Keratinocyte (primary cell): ENCODE measurements around the gene RASA3. TPM values are rescaled to one million over a fixed set of nuclear protein-coding genes. Genes with fewer than 3 reads are reported as not detected.

Source experiments
- DNase-seq: peaks from one replicate; pipeline ENCODE4 v3.0.0-alpha.2; 2011; ENCODE audit warnings: low read depth, missing footprints, low spot score
- FAIRE-seq: peaks from 2 replicates; lab custom pipeline; 2011; peaks lifted over from hg19 to GRCh38; lab: Jason Lieb, UNC
- H2AFZ ChIP-seq: 2 replicates; pipeline ENCODE4 v1.6.0; 2012; ENCODE audit warnings: low read length, control low read depth, inconsistent platforms; ENCODE audit not compliant: control insufficient read depth
- H3K27ac ChIP-seq: 2 replicates; pipeline ENCODE4 v1.5.1; 2011; ENCODE audit warnings: low read length; ENCODE audit not compliant: control insufficient read depth, insufficient read depth
- H3K27me3 ChIP-seq: 3 replicates; pipeline ENCODE4 v1.6.0; 2011; ENCODE audit warnings: low read length; ENCODE audit not compliant: control insufficient read depth, insufficient read depth; ENCODE audit errors: extremely low read depth
- H3K36me3 ChIP-seq, 2 experiments: 2 replicates in 1 of 2; 3 replicates in 1 of 2; pipeline ENCODE4 v1.5.1; 2011; ENCODE audit warnings: low read length in 2 of 2, mild to moderate bottlenecking in 1 of 2; ENCODE audit not compliant: control insufficient read depth in 2 of 2, insufficient read depth in 2 of 2; ENCODE audit errors: extremely low read depth in 1 of 2
- H3K4me1 ChIP-seq: 3 replicates; pipeline ENCODE4 v1.5.1; 2011; ENCODE audit warnings: low read length; ENCODE audit not compliant: control insufficient read depth, insufficient read depth; ENCODE audit errors: extremely low read depth
- H3K4me2 ChIP-seq: 3 replicates; pipeline ENCODE4 v1.6.0; 2011; ENCODE audit warnings: low read depth, low read length; ENCODE audit not compliant: control insufficient read depth, insufficient read depth; ENCODE audit errors: extremely low read depth
- H3K4me3 ChIP-seq, 3 experiments: fragments of 200-600 bp in 1 of 3; sonication (generic) in 1 of 3; 2 replicates in 2 of 3; 3 replicates in 1 of 3; pipeline ENCODE4 v1.5.1; 2011 to 2016; ENCODE audit warnings: low read length in 3 of 3, mild to moderate bottlenecking in 3 of 3, control low read depth in 2 of 3, inconsistent platforms in 1 of 3, low read depth in 1 of 3, mixed read lengths in 1 of 3, mixed run types in 1 of 3, moderate library complexity in 1 of 3; ENCODE audit not compliant: control insufficient read depth in 2 of 3, insufficient read depth in 2 of 3; ENCODE audit errors: extremely low read depth in 1 of 3
- H3K79me2 ChIP-seq: 2 replicates; pipeline ENCODE4 v1.6.0; 2012; ENCODE audit warnings: low read length; ENCODE audit not compliant: control insufficient read depth, insufficient read depth
- H3K9ac ChIP-seq: 3 replicates; pipeline ENCODE4 v1.6.0; 2011; ENCODE audit warnings: low read length; ENCODE audit not compliant: control insufficient read depth, insufficient read depth; ENCODE audit errors: extremely low read depth
- H3K9me1 ChIP-seq: 3 replicates; pipeline ENCODE4 v1.6.0; 2011; ENCODE audit warnings: low read length; ENCODE audit not compliant: control insufficient read depth, insufficient read depth; ENCODE audit errors: extremely low read depth
- H3K9me3 ChIP-seq: 2 replicates; pipeline ENCODE4 v1.5.1; 2012; ENCODE audit warnings: low read depth, low read length; ENCODE audit not compliant: control insufficient read depth
- H4K20me1 ChIP-seq: 3 replicates; pipeline ENCODE4 v1.6.0; 2011; ENCODE audit warnings: low read length; ENCODE audit not compliant: control insufficient read depth, insufficient read depth; ENCODE audit errors: extremely low read depth
- CTCF ChIP-seq, 3 experiments: IDR thresholded peaks in 1 of 3; conservative IDR thresholded peaks in 1 of 3; optimal IDR thresholded peaks in 1 of 3; 2 replicates in 2 of 3; 3 replicates in 1 of 3; pipeline versions ENCODE3 to v1.5.1; 2011; ENCODE audit warnings: low read length in 3 of 3, mild to moderate bottlenecking in 3 of 3, moderate library complexity in 2 of 3, control low read depth in 1 of 3, inconsistent platforms in 1 of 3; ENCODE audit not compliant: insufficient read depth in 2 of 3; ENCODE audit errors: extremely low read depth in 1 of 3
- EZH2 ChIP-seq: IDR thresholded peaks from one replicate; pipeline ENCODE4 v1.6.1; 2012; ENCODE audit warnings: inconsistent platforms, mild to moderate bottlenecking, low read length, moderate library complexity
- dilution Hi-C: fragments of 300-500 bp; cut with MboI; formaldehyde crosslinking; loops from one replicate; pipeline ENCODE4 v1.7.0; 2020; ENCODE audit warnings: low sequenced_read_pairs; ENCODE audit not compliant: extremely low pct_ligation_motif_present
- polyA plus RNA-seq, 5 experiments: library from polyadenylated mRNA; depleted of rRNA in 3 of 5; stranded (reverse) in 3 of 5; stranded (forward) in 1 of 5; unstranded in 1 of 5; fragments of >200 nt; gene quantifications; 1 replicate in 1 of 5; 2 replicates in 3 of 5; 3 replicates in 1 of 5; pipeline versions ENCODE4 v1.2.1 to v1.2.3, GENCODE V29; 2011 to 2012; ENCODE audit warnings: missing spikeins in 2 of 5, low read depth in 1 of 5, low replicate concordance in 1 of 5

RASA3 gene
- polyA plus RNA-seq, 1 donor (not counting 4 experiments of a cell fraction or from before 2014, with no cell fraction given): 4.1 TPM

GRCh38 chr13:114124431-114124830, 8.0 kb downstream of the RASA3 start:
- no peak for FAIRE-seq
- Histone ChIP-seq H3K9me3 (no peaks in the 10 kb centered on the region), H3K4me3 (no peak overlapping the region), H3K79me2 (peaks cover 22% of the 10 kb centered on the region), H3K36me3 (no peaks in the 10 kb centered on the region), H3K4me2 (no peak overlapping the region), H3K9me1 (no peaks in the 10 kb centered on the region), H3K9ac (no peak overlapping the region), H3K27me3 (no peaks in the 10 kb centered on the region), H3K4me1 (peaks cover 3% of the 10 kb centered on the region), H4K20me1 (no peaks in the 10 kb centered on the region), H3K27ac (no peak overlapping the region), H2AFZ (no peak overlapping the region)
- TF ChIP-seq CTCF (optimal IDR thresholded peaks at IDR 0.05 in 1 of 3, IDR thresholded peaks at IDR 0.05 in 1 of 3, conservative IDR thresholded peaks at IDR 0.05 in 1 of 3; ENCODE audit: extremely low read depth in 1 of 3, insufficient read depth in 2 of 3, low read length in 3 of 3): no peak
- no peak for TF ChIP-seq EZH2
- dilution Hi-C loops: loop anchor here (10.0 kb wide), 1 partner anchor 50 kb away; no protein-coding TSS in a partner anchor
- no peak for DNase-seq

- no peaks in the 10 kb centered on the region for H4K20me1 ChIP-seq
- dilution Hi-C loops: loop anchor here (10.0 kb wide), 1 partner anchor 49 kb away; no protein-coding TSS in a partner anchor
- peaks cover 17% of the 10 kb centered on the region for H3K79me2 ChIP-seq
- H3K4me2 ChIP-seq: no peak overlapping the region
- peaks cover 6% of the 10 kb centered on the region for H3K4me1 ChIP-seq
- TF ChIP-seq CTCF (optimal IDR thresholded peaks at IDR 0.05 in 1 of 3, IDR thresholded peaks at IDR 0.05 in 1 of 3, conservative IDR thresholded peaks at IDR 0.05 in 1 of 3; ENCODE audit: extremely low read depth in 1 of 3, insufficient read depth in 2 of 3, low read length in 3 of 3): no peak
- FAIRE-seq: no peak
- DNase-seq: no peak
- no peaks in the 10 kb centered on the region for H3K9me1 ChIP-seq
- H3K9ac ChIP-seq: no peak overlapping the region
- no peaks in the 10 kb centered on the region for H3K9me3 ChIP-seq
- H3K36me3 ChIP-seq: no peaks in the 10 kb centered on the region
- no peak overlapping the region for H3K27ac ChIP-seq
- H3K4me3 ChIP-seq: no peak overlapping the region
- H3K27me3 ChIP-seq: no peaks in the 10 kb centered on the region
- no peak overlapping the region for H2AFZ ChIP-seq
Measured at GRCh38 chr13:114123876-114124275, 8.5 kb downstream of the RASA3 start.
